Neural crest cell (in vitro differentiated cells): Measurements from ENCODE around the gene MYF5. TPM values are rescaled to one million over a fixed set of nuclear protein-coding genes. Genes with fewer than 3 reads are reported as not detected.
"Not testable (repeated sequence)": the region's sequence is repeated elsewhere in the genome, so short reads cannot be mapped to it uniquely, and the experiment has no call there.

ENCODE experiments used
- DNase-seq: peaks from one replicate; pipeline ENCODE4 v3.0.0; 2021; ENCODE audit warnings: low read depth, mixed read lengths, low spot score
- H3K27ac Mint-ChIP-seq: one replicate; pipeline ENCODE4 v1.8.0; 2021; ENCODE audit warnings: mild to moderate bottlenecking, mixed read lengths; ENCODE audit not compliant: unreplicated experiment
- H3K27me3 Mint-ChIP-seq: 2 replicates; pipeline ENCODE4 v1.8.0; 2021; ENCODE audit warnings: low read depth, mild to moderate bottlenecking, mixed read lengths
- H3K36me3 Mint-ChIP-seq: 2 replicates; pipeline ENCODE4 v1.8.0; 2021; ENCODE audit warnings: low read depth, mild to moderate bottlenecking, mixed read lengths
- H3K4me1 Mint-ChIP-seq: 2 replicates; pipeline ENCODE4 v1.8.0; 2021; ENCODE audit warnings: mixed read lengths
- H3K4me3 Mint-ChIP-seq: one replicate; pipeline ENCODE4 v1.8.0; 2021; ENCODE audit warnings: mild to moderate bottlenecking, mixed read lengths
- H3K9me3 Mint-ChIP-seq: 2 replicates; pipeline ENCODE4 v1.8.0; 2021; ENCODE audit warnings: mixed read lengths
- CTCF ChIP-seq: fragments of 200-600 bp; sonication (generic); conservative IDR thresholded peaks from 2 replicates; pipeline ENCODE4 v1.5.0; 2021; ENCODE audit warnings: antibody characterized with exemption, mild to moderate bottlenecking
- long read RNA-seq: library from polyadenylated mRNA; unstranded; transcript quantifications from one replicate; pipeline ENCODE4 v2.0.0, GENCODE V29; 2020
- total RNA-seq: library from RNA; stranded (reverse); gene quantifications from 2 replicates; pipeline ENCODE4 v1.2.1, GENCODE V29; 2021

MYF5 gene
- total RNA-seq, result not detected in 2 replicates
- long read RNA-seq, result 0 reads

GRCh38 chr12:80716696-80717469 is at the start of gene MYF5:
MYF5 (plus strand) TSS chr12:80716912; CDS start chr12:80717064, 152 bp downstream.
- Mint-ChIP-seq H3K36me3 (no peaks in the 10 kb centered on the region), H3K4me1 (peaks cover 7% of the 10 kb centered on the region), H3K27me3 (peaks cover 38% of the 10 kb centered on the region), H3K9me3 (no peaks in the 10 kb centered on the region), H3K27ac (no peak within 1 kb of the TSS), H3K4me3 (no peak within 1 kb of the TSS)
- TF ChIP-seq CTCF, result no peak
- no peak for DNase-seq

GRCh38 chr12:80670214-80670613 is 46.5 kb upstream of the MYF5 start:
- no peak for DNase-seq
- Mint-ChIP-seq H3K4me3 (no peak overlapping the region), H3K27ac (no peak overlapping the region), H3K9me3 (no peaks in the 10 kb centered on the region), H3K36me3 (no peaks in the 10 kb centered on the region), H3K4me1 (no peaks in the 10 kb centered on the region), H3K27me3 (peaks cover 8% of the 10 kb centered on the region)
- no peak for TF ChIP-seq CTCF

- H3K27ac Mint-ChIP-seq, DNase-seq, H3K36me3 Mint-ChIP-seq, H3K9me3 Mint-ChIP-seq, H3K4me1 Mint-ChIP-seq, H3K4me3 Mint-ChIP-seq, H3K27me3 Mint-ChIP-seq: not testable (repeated sequence)
Observed at GRCh38 chr12:80676042-80676636, 40.6 kb upstream of the MYF5 start.

- no peaks in the 10 kb centered on the region for H3K36me3 Mint-ChIP-seq
- H3K4me1 Mint-ChIP-seq, result no peaks in the 10 kb centered on the region
- H3K4me3 Mint-ChIP-seq, result no peak overlapping the region
- no peak for TF ChIP-seq CTCF
- no peaks in the 10 kb centered on the region for H3K9me3 Mint-ChIP-seq
- DNase-seq, result no peak
- H3K27ac Mint-ChIP-seq, result no peak overlapping the region
- H3K27me3 Mint-ChIP-seq, result peaks cover under 1% of the 10 kb centered on the region
Observed at GRCh38 chr12:80676856-80677255, 39.9 kb upstream of the MYF5 start.

- Mint-ChIP-seq H3K36me3 (no peaks in the 10 kb centered on the region), H3K4me3 (no peak overlapping the region), H3K27ac (no peak overlapping the region), H3K9me3 (no peaks in the 10 kb centered on the region), H3K27me3 (no peaks in the 10 kb centered on the region), H3K4me1 (no peaks in the 10 kb centered on the region)
- TF ChIP-seq CTCF, result no peak
- DNase-seq, result no peak
Observed at GRCh38 chr12:80677994-80678393, 38.7 kb upstream of the MYF5 start.
